Measurements from ENCODE around the gene PPP1R16B.

The PPP1R16B gene

GRCh38 chr20:38864662-38865061 lies 59.2 kb downstream of the PPP1R16B start:
- H3K9ac ChIP-seq = no peak overlapping the region
- H3K36me3 ChIP-seq (ENCODE audit: insufficient read depth) = no peaks in the 10 kb centered on the region
- H3K4me3 ChIP-seq (IDR thresholded peaks at IDR 0.05; ENCODE audit: insufficient read depth, low read depth, low read length) = no peak overlapping the region
- no peak overlapping the region for H3K27ac ChIP-seq
- no peak for TF ChIP-seq CTCF (conservative IDR thresholded peaks at IDR 0.05; ENCODE audit: low read depth, low read length)
- H3K79me2 ChIP-seq (ENCODE audit: insufficient read depth, low read depth) = no peaks in the 10 kb centered on the region
- no peaks in the 10 kb centered on the region for H4K20me1 ChIP-seq (ENCODE audit: insufficient read depth)
- H3K4me1 ChIP-seq (ENCODE audit: low read depth, poor library complexity, severe bottlenecking) = peaks cover 27% of the 10 kb centered on the region
- no peak overlapping the region for H2AFZ ChIP-seq (ENCODE audit: low read depth)
- no peaks in the 10 kb centered on the region for H3K27me3 ChIP-seq (ENCODE audit: insufficient read depth, low read depth)
- no peak overlapping the region for H3K4me2 ChIP-seq

- Histone ChIP-seq H3K27me3 (ENCODE audit: insufficient read depth, low read depth) (no peaks in the 10 kb centered on the region), H3K4me2 (no peak overlapping the region), H3K4me1 (ENCODE audit: low read depth, poor library complexity, severe bottlenecking) (peaks cover 28% of the 10 kb centered on the region), H3K36me3 (ENCODE audit: insufficient read depth) (no peaks in the 10 kb centered on the region), H3K27ac (no peak overlapping the region), H3K9ac (no peak overlapping the region), H3K79me2 (ENCODE audit: insufficient read depth, low read depth) (no peaks in the 10 kb centered on the region), H2AFZ (ENCODE audit: low read depth) (no peak overlapping the region), H3K4me3 (IDR thresholded peaks at IDR 0.05; ENCODE audit: insufficient read depth, low read depth, low read length) (no peak overlapping the region), H4K20me1 (ENCODE audit: insufficient read depth) (no peaks in the 10 kb centered on the region)
- no peak for TF ChIP-seq CTCF (conservative IDR thresholded peaks at IDR 0.05; ENCODE audit: low read depth, low read length)
These were observed 61.0 kb downstream of the PPP1R16B start for GRCh38 chr20:38866265-38867061.

GRCh38 chr20:38867062-38867359 lies 61.5 kb downstream of the PPP1R16B start:
- Histone ChIP-seq H3K4me2 (no peak overlapping the region), H3K36me3 (ENCODE audit: insufficient read depth) (no peaks in the 10 kb centered on the region), H2AFZ (ENCODE audit: low read depth) (no peak overlapping the region), H4K20me1 (ENCODE audit: insufficient read depth) (no peaks in the 10 kb centered on the region), H3K4me3 (IDR thresholded peaks at IDR 0.05; ENCODE audit: insufficient read depth, low read depth, low read length) (no peak overlapping the region), H3K79me2 (ENCODE audit: insufficient read depth, low read depth) (no peaks in the 10 kb centered on the region), H3K27ac (no peak overlapping the region), H3K4me1 (ENCODE audit: low read depth, poor library complexity, severe bottlenecking) (peaks cover 33% of the 10 kb centered on the region), H3K9ac (no peak overlapping the region), H3K27me3 (ENCODE audit: insufficient read depth, low read depth) (no peaks in the 10 kb centered on the region)
- no peak for TF ChIP-seq CTCF (conservative IDR thresholded peaks at IDR 0.05; ENCODE audit: low read depth, low read length)

- Histone ChIP-seq H3K4me2 (peak overlapping the region; percentile 40), H3K79me2 (ENCODE audit: insufficient read depth, low read depth) (no peaks in the 10 kb centered on the region), H3K27ac (peak overlapping the region; percentile 41)
These were observed 65.4 kb downstream of the PPP1R16B start for GRCh38 chr20:38870733-38871559.

More at GRCh38 chr20:38870733-38871559, 65.4 kb downstream of the PPP1R16B start:
- Histone ChIP-seq H3K4me1 (ENCODE audit: low read depth, poor library complexity, severe bottlenecking) (peaks cover 70% of the 10 kb centered on the region), H3K9ac (peak overlapping the region; percentile 8; the same call in 1 of the 2 replicates), H3K36me3 (ENCODE audit: insufficient read depth) (no peaks in the 10 kb centered on the region), H2AFZ (ENCODE audit: low read depth) (no peak overlapping the region), H3K4me3 (IDR thresholded peaks at IDR 0.05; ENCODE audit: insufficient read depth, low read depth, low read length) (no peak overlapping the region), H4K20me1 (ENCODE audit: insufficient read depth) (no peaks in the 10 kb centered on the region), H3K27me3 (ENCODE audit: insufficient read depth, low read depth) (no peaks in the 10 kb centered on the region)
- TF ChIP-seq CTCF (conservative IDR thresholded peaks at IDR 0.05; ENCODE audit: low read depth, low read length) = no peak
